Loucy (cell line): Measurements from ENCODE around the gene GLYR1.

Experiments used
- H2AFZ ChIP-seq: fragments of 200-600 bp; sonication (generic); 2 replicates; pipeline ENCODE4 v1.6.0; 2016; ENCODE audit warnings: antibody characterized with exemption, mild to moderate bottlenecking, low read length, moderate library complexity
- H3F3A ChIP-seq: fragments of 200-600 bp; 2 replicates; pipeline ENCODE4 v1.6.0; 2016; ENCODE audit warnings: antibody characterized with exemption, low read depth, mild to moderate bottlenecking
- H3K27me3 ChIP-seq: fragments of 200-600 bp; sonication (generic); 2 replicates; pipeline ENCODE4 v1.6.1; 2014; ENCODE audit warnings: low read length, mild to moderate bottlenecking; ENCODE audit not compliant: insufficient read depth, poor library complexity, severe bottlenecking
- H3K36me3 ChIP-seq: fragments of 200-600 bp; sonication (generic); 2 replicates; pipeline ENCODE4 v1.6.1; 2016; ENCODE audit warnings: low read length; ENCODE audit not compliant: insufficient read depth
- H3K4me1 ChIP-seq: fragments of 200-600 bp; sonication (generic); 2 replicates; pipeline ENCODE4 v1.5.1; 2014; ENCODE audit warnings: low read length, mild to moderate bottlenecking; ENCODE audit not compliant: insufficient read depth, poor library complexity, severe bottlenecking
- H3K4me2 ChIP-seq: fragments of 200-600 bp; sonication (generic); 2 replicates; pipeline ENCODE4 v1.6.0; 2014; ENCODE audit warnings: antibody characterized with exemption, low read length, low read depth, mild to moderate bottlenecking; ENCODE audit not compliant: poor library complexity, severe bottlenecking
- H3K4me3 ChIP-seq: fragments of 200-600 bp; sonication (generic); 2 replicates; pipeline ENCODE4 v1.5.1; 2014; ENCODE audit warnings: low read length, mild to moderate bottlenecking, mixed read lengths; ENCODE audit not compliant: poor library complexity, severe bottlenecking
- H3K79me2 ChIP-seq: fragments of 200-600 bp; sonication (generic); 2 replicates; pipeline ENCODE4 v1.6.1; 2014; ENCODE audit warnings: low read length; ENCODE audit not compliant: insufficient read depth
- H3K9ac ChIP-seq: fragments of 200-600 bp; sonication (generic); 2 replicates; pipeline ENCODE4 v1.6.0; 2014; ENCODE audit warnings: mild to moderate bottlenecking, low read depth, low read length, moderate library complexity; ENCODE audit not compliant: poor library complexity, severe bottlenecking
- H3K9me2 ChIP-seq: fragments of 200-600 bp; sonication (generic); replicated peaks from 2 replicates; pipeline ENCODE4 v1.6.1; 2016; ENCODE audit warnings: low read depth, low read length, mixed read lengths
- H3K9me3 ChIP-seq: fragments of 200-600 bp; sonication (generic); 2 replicates; pipeline ENCODE4 v1.6.1; 2014; ENCODE audit warnings: mild to moderate bottlenecking, antibody characterized with exemption, low read length, low read depth; ENCODE audit not compliant: insufficient read depth
- H4K20me1 ChIP-seq: fragments of 200-600 bp; sonication (generic); 2 replicates; pipeline ENCODE4 v1.6.0; 2014; ENCODE audit warnings: antibody characterized with exemption, low read length, mild to moderate bottlenecking; ENCODE audit not compliant: insufficient read depth, poor library complexity, severe bottlenecking
- CTCF ChIP-seq: fragments of 200-600 bp; sonication (generic); conservative IDR thresholded peaks from 2 replicates; pipeline ENCODE4 v1.5.1; 2014; ENCODE audit warnings: mild to moderate bottlenecking, antibody characterized with exemption, low read length
- EZH2phosphoT487 ChIP-seq: fragments of 200-600 bp; IDR thresholded peaks from 2 replicates; pipeline ENCODE4 v1.6.1; 2018; ENCODE audit warnings: antibody characterized with exemption, mild to moderate bottlenecking, moderate library complexity, borderline replicate concordance

Gene GLYR1

GRCh38 chr16:4825196-4825595, 21.9 kb downstream of the GLYR1 start:
- Histone ChIP-seq H3K9ac (no peak overlapping the region), H4K20me1 (no peaks in the 10 kb centered on the region), H3K9me3 (no peaks in the 10 kb centered on the region), H3F3A (no peaks in the 10 kb centered on the region), H3K9me2 (no peaks in the 10 kb centered on the region), H3K4me3 (no peak overlapping the region), H3K79me2 (no peaks in the 10 kb centered on the region), H3K4me2 (no peak overlapping the region), H3K27me3 (no peaks in the 10 kb centered on the region), H3K36me3 (peaks cover 54% of the 10 kb centered on the region; the same call in 1 of the 2 replicates), H3K4me1 (no peaks in the 10 kb centered on the region), H2AFZ (no peak overlapping the region)
- TF ChIP-seq CTCF (no peak), EZH2phosphoT487 (no peak)

- Histone ChIP-seq H3K27me3 (no peaks in the 10 kb centered on the region), H3F3A (no peaks in the 10 kb centered on the region), H4K20me1 (no peaks in the 10 kb centered on the region), H3K36me3 (peaks cover 39% of the 10 kb centered on the region; the same call in 1 of the 2 replicates), H3K4me3 (no peak overlapping the region), H3K4me1 (no peaks in the 10 kb centered on the region), H3K9ac (no peak overlapping the region), H2AFZ (no peak overlapping the region), H3K9me2 (no peaks in the 10 kb centered on the region), H3K4me2 (no peak overlapping the region), H3K9me3 (no peaks in the 10 kb centered on the region), H3K79me2 (no peaks in the 10 kb centered on the region)
- TF ChIP-seq CTCF, result no peak
- no peak for TF ChIP-seq EZH2phosphoT487
These were observed 26.4 kb downstream of the GLYR1 start for GRCh38 chr16:4820652-4821051.

- Histone ChIP-seq H3K79me2 (no peaks in the 10 kb centered on the region), H3K9me3 (no peaks in the 10 kb centered on the region), H3K9ac (no peak overlapping the region), H3K4me3 (no peak overlapping the region), H3F3A (no peaks in the 10 kb centered on the region), H3K9me2 (no peaks in the 10 kb centered on the region), H4K20me1 (no peaks in the 10 kb centered on the region), H3K4me2 (no peak overlapping the region), H3K4me1 (no peaks in the 10 kb centered on the region), H2AFZ (no peak overlapping the region), H3K27me3 (no peaks in the 10 kb centered on the region), H3K36me3 (peaks cover 30% of the 10 kb centered on the region; the same call in 1 of the 2 replicates)
- TF ChIP-seq CTCF, result no peak
- TF ChIP-seq EZH2phosphoT487, result no peak
These were observed 32.4 kb downstream of the GLYR1 start for GRCh38 chr16:4814542-4815173.
